A549 (cell line): ENCODE results near the gene PI4K2A.

Source experiments
- EHMT2 ChIP-seq: fragments of 200-600 bp; sonication (generic); IDR thresholded peaks from 2 replicates; pipeline ENCODE4 v1.6.1; 2016; ENCODE audit warnings: antibody characterized with exemption, low read depth, mild to moderate bottlenecking, moderate library complexity
- KDM1A ChIP-seq: fragments of 200-600 bp; sonication (generic); IDR thresholded peaks from 2 replicates; pipeline ENCODE4 v1.6.1; 2016; ENCODE audit warnings: low read depth, mild to moderate bottlenecking
- POLR2A ChIP-seq: IDR thresholded peaks from 2 replicates; pipeline ENCODE4 v1.6.1; 2012; ENCODE audit warnings: mild to moderate bottlenecking, low read length
- RAD21 ChIP-seq, 2 experiments: fragments of >200 bp in 1 of 2; sonication (Bioruptor Twin) in 1 of 2; formaldehyde crosslinking in 1 of 2; IDR thresholded peaks in 1 of 2; conservative IDR thresholded peaks in 1 of 2; 2 replicates in 1 of 2; 3 replicates in 1 of 2; pipeline ENCODE4 v1.6.1; 2012 to 2018; ENCODE audit warnings: inconsistent platforms in 1 of 2
- TF ChIP-seq, protein P1 (sequence below): fragments of >200 bp; sonication (Bioruptor Twin); formaldehyde crosslinking; IDR thresholded peaks from 3 replicates; pipeline ENCODE4 v1.5.1; 2016

DNA sequence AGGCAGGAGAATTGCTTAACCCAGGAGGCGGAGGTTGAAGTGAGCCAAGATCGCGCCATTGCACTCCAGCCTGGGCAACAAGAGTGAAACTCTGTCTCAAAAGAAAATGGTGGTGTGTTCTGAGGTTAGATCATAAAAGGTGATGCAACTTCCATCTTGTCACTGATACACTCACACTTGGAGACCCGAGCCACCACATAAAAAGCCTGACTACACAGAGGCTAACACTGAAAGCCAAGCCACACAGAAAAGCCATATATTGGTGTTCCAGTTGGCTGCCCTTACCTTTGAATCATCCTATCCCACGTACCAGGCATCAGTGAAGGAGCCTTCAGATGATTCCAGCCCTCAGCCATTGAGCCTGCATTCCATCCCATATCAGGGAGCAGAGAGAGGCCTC, 11.2 kb upstream of the PI4K2A start:
- TF ChIP-seq EHMT2 (no peak), POLR2A (no peak), RAD21 (conservative IDR thresholded peaks at IDR 0.05 in 1 of 2, IDR thresholded peaks at IDR 0.05 in 1 of 2) (no peak), KDM1A (no peak)
- TF ChIP-seq, protein P1, sequence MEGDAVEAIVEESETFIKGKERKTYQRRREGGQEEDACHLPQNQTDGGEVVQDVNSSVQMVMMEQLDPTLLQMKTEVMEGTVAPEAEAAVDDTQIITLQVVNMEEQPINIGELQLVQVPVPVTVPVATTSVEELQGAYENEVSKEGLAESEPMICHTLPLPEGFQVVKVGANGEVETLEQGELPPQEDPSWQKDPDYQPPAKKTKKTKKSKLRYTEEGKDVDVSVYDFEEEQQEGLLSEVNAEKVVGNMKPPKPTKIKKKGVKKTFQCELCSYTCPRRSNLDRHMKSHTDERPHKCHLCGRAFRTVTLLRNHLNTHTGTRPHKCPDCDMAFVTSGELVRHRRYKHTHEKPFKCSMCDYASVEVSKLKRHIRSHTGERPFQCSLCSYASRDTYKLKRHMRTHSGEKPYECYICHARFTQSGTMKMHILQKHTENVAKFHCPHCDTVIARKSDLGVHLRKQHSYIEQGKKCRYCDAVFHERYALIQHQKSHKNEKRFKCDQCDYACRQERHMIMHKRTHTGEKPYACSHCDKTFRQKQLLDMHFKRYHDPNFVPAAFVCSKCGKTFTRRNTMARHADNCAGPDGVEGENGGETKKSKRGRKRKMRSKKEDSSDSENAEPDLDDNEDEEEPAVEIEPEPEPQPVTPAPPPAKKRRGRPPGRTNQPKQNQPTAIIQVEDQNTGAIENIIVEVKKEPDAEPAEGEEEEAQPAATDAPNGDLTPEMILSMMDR, result no peak
